Keratinocyte (primary cell): ENCODE results near the gene JAG2.

Experiments
- EZH2 ChIP-seq: IDR thresholded peaks from one replicate; pipeline ENCODE4 v1.6.1; 2012; ENCODE audit warnings: inconsistent platforms, mild to moderate bottlenecking, low read length, moderate library complexity
- TF ChIP-seq, protein P1 (sequence below), 3 experiments: IDR thresholded peaks in 1 of 3; conservative IDR thresholded peaks in 1 of 3; optimal IDR thresholded peaks in 1 of 3; 2 replicates in 2 of 3; 3 replicates in 1 of 3; pipeline versions ENCODE3 to v1.5.1; 2011; ENCODE audit warnings: low read length in 3 of 3, mild to moderate bottlenecking in 3 of 3, moderate library complexity in 2 of 3, control low read depth in 1 of 3, inconsistent platforms in 1 of 3; ENCODE audit not compliant: insufficient read depth in 2 of 3; ENCODE audit errors: extremely low read depth in 1 of 3

DNA sequence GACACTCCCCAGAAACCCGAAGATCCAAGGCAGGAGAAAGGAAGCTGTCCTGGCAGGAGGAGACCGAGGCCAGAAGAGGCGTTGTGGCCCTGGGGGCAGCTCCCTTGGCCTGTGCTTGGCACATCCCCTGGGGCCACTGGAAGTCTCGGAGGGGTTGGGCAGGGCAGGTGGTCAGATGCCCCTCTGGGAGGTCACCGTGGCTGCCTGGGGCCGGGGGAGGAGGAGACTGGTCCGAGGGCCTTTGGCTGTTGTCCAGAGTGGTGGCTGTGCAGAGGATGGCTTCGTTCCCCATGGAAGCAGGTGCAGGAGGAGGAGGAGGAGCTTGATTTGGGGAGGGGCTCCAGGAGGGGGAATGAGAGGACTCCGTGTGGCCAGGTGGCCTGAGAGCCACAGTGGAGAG is 15.9 kb upstream of the JAG2 start:
- TF ChIP-seq, protein P1, sequence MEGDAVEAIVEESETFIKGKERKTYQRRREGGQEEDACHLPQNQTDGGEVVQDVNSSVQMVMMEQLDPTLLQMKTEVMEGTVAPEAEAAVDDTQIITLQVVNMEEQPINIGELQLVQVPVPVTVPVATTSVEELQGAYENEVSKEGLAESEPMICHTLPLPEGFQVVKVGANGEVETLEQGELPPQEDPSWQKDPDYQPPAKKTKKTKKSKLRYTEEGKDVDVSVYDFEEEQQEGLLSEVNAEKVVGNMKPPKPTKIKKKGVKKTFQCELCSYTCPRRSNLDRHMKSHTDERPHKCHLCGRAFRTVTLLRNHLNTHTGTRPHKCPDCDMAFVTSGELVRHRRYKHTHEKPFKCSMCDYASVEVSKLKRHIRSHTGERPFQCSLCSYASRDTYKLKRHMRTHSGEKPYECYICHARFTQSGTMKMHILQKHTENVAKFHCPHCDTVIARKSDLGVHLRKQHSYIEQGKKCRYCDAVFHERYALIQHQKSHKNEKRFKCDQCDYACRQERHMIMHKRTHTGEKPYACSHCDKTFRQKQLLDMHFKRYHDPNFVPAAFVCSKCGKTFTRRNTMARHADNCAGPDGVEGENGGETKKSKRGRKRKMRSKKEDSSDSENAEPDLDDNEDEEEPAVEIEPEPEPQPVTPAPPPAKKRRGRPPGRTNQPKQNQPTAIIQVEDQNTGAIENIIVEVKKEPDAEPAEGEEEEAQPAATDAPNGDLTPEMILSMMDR (optimal IDR thresholded peaks at IDR 0.05 in 1 of 3, IDR thresholded peaks at IDR 0.05 in 1 of 3, conservative IDR thresholded peaks at IDR 0.05 in 1 of 3; ENCODE audit: extremely low read depth in 1 of 3, insufficient read depth in 2 of 3, low read length in 3 of 3) = no peak
- TF ChIP-seq EZH2 = no peak
